WTC11 (cell line): ENCODE measurements around the gene ZFYVE1. TPM values are rescaled to one million over a fixed set of nuclear protein-coding genes. Genes with fewer than 3 reads are reported as not detected.

Source experiments
- ATAC-seq: fragments of 200-7000 bp; cut with Tn5 transposase; 2 replicates; pipeline ENCODE4 v1.10.0; 2021; ENCODE audit warnings: mild to moderate bottlenecking, moderate library complexity
- CTCF ChIA-PET: fragments of 300-600 bp; sonication (Branson Sonifier 250); formaldehyde crosslinking; loops from one replicate; lab custom pipeline; 2021; ENCODE audit warnings: antibody characterized with exemption; lab: Charles Lee
- POLR2A ChIA-PET: fragments of 350-600 bp; sonication (Branson Sonifier 250); formaldehyde crosslinking; loops from one replicate; lab custom pipeline; 2021; ENCODE audit warnings: antibody characterized with exemption; lab: Charles Lee
- DNase-seq: peaks from one replicate; pipeline ENCODE4 v3.0.0; 2021; ENCODE audit warnings: low spot score
- H3K27ac Mint-ChIP-seq: 2 replicates; pipeline ENCODE4 v1.8.0; 2021; ENCODE audit warnings: mixed read lengths
- H3K27me3 Mint-ChIP-seq: 2 replicates; pipeline ENCODE4 v1.8.0; 2021; ENCODE audit warnings: low read depth, mild to moderate bottlenecking, moderate library complexity, mixed read lengths
- H3K36me3 Mint-ChIP-seq: 2 replicates; pipeline ENCODE4 v1.8.0; 2021; ENCODE audit warnings: mixed read lengths
- H3K4me1 Mint-ChIP-seq: 2 replicates; pipeline ENCODE4 v1.8.0; 2022; ENCODE audit warnings: mixed read lengths
- H3K4me3 Mint-ChIP-seq: 2 replicates; pipeline ENCODE4 v1.8.0; 2021; ENCODE audit warnings: mild to moderate bottlenecking, moderate library complexity, mixed read lengths
- H3K9me3 Mint-ChIP-seq: 2 replicates; pipeline ENCODE4 v1.8.0; 2021; ENCODE audit warnings: mixed read lengths
- ATF1 ChIP-seq: sonication (generic); formaldehyde crosslinking; IDR thresholded peaks from 2 replicates; pipeline ENCODE4 v1.8.1; 2023; ENCODE audit warnings: mild to moderate bottlenecking, moderate library complexity, missing genetic modification reagents
- CBFB ChIP-seq: sonication (generic); formaldehyde crosslinking; IDR thresholded peaks from 2 replicates; pipeline ENCODE4 v1.8.1; 2022; ENCODE audit warnings: mild to moderate bottlenecking, low read depth, missing genetic modification reagents
- ETV6 ChIP-seq: sonication (generic); formaldehyde crosslinking; IDR thresholded peaks from 2 replicates; pipeline ENCODE4 v1.8.1; 2022; ENCODE audit warnings: mild to moderate bottlenecking, missing genetic modification reagents
- GABPB1 ChIP-seq: sonication (generic); formaldehyde crosslinking; IDR thresholded peaks from 2 replicates; pipeline ENCODE4 v1.8.1; 2023; ENCODE audit warnings: mild to moderate bottlenecking, missing genetic modification reagents
- GTF2I ChIP-seq: fragments of 250-450 bp; sonication (Bioruptor Pico); conservative IDR thresholded peaks from 2 replicates; pipeline ENCODE4 v1.4.0; 2021; ENCODE audit warnings: mild to moderate bottlenecking
- HMGA2 ChIP-seq: fragments of 250-450 bp; sonication (Bioruptor Pico); IDR thresholded peaks from 2 replicates; pipeline ENCODE4 v1.4.0; 2021; ENCODE audit warnings: mild to moderate bottlenecking, moderate library complexity
- MXD4 ChIP-seq: fragments of 250-450 bp; sonication (Bioruptor Pico); IDR thresholded peaks from 2 replicates; pipeline ENCODE4 v1.8.0; 2021; ENCODE audit warnings: mild to moderate bottlenecking, moderate library complexity, borderline replicate concordance
- NR3C1 ChIP-seq: sonication (generic); formaldehyde crosslinking; conservative IDR thresholded peaks from 2 replicates; pipeline ENCODE4 v1.8.1; 2023; ENCODE audit warnings: low read depth, mild to moderate bottlenecking, missing genetic modification reagents
- SMAD3 ChIP-seq: sonication (generic); formaldehyde crosslinking; IDR thresholded peaks from 2 replicates; pipeline ENCODE4 v1.8.0; 2022; ENCODE audit warnings: missing genetic modification reagents, mild to moderate bottlenecking, borderline replicate concordance
- SMAD4 ChIP-seq: sonication (generic); formaldehyde crosslinking; IDR thresholded peaks from 2 replicates; pipeline ENCODE4 v1.8.0; 2022; ENCODE audit warnings: mild to moderate bottlenecking, missing genetic modification reagents
- ZBTB21 ChIP-seq: sonication (generic); formaldehyde crosslinking; IDR thresholded peaks from 2 replicates; pipeline ENCODE4 v1.8.1; 2023; ENCODE audit warnings: mild to moderate bottlenecking, missing genetic modification reagents, borderline replicate concordance
- ZNF138 ChIP-seq: sonication (generic); formaldehyde crosslinking; conservative IDR thresholded peaks from 2 replicates; pipeline ENCODE4 v1.8.1; 2022; ENCODE audit warnings: mild to moderate bottlenecking, moderate library complexity, missing genetic modification reagents
- ZNF232 ChIP-seq: sonication (generic); formaldehyde crosslinking; IDR thresholded peaks from 2 replicates; pipeline ENCODE4 v1.8.0; 2022; ENCODE audit warnings: mild to moderate bottlenecking, missing genetic modification reagents
- ZNF416 ChIP-seq: fragments of 250-450 bp; sonication (Bioruptor Pico); IDR thresholded peaks from 2 replicates; pipeline ENCODE4 v1.9.0; 2021; ENCODE audit warnings: mild to moderate bottlenecking, inconsistent platforms
- ZNF671 ChIP-seq: fragments of 250-450 bp; sonication (Bioruptor Pico); IDR thresholded peaks from 2 replicates; pipeline ENCODE4 v1.8.0; 2021; ENCODE audit warnings: mild to moderate bottlenecking
- total RNA-seq: library from RNA; stranded (reverse); gene quantifications from 3 replicates; pipeline ENCODE4 v1.2.3, GENCODE V29; 2021
- TF ChIP-seq, protein P1 (sequence below): sonication (generic); formaldehyde crosslinking; IDR thresholded peaks from 2 replicates; pipeline ENCODE4 v1.8.0; 2022; ENCODE audit warnings: missing genetic modification reagents
- TF ChIP-seq, protein P2 (sequence below): sonication (generic); formaldehyde crosslinking; IDR thresholded peaks from 2 replicates; pipeline ENCODE4 v1.8.1; 2023; ENCODE audit warnings: mild to moderate bottlenecking, missing genetic modification reagents, moderate library complexity
- TF ChIP-seq, protein P3 (sequence below): fragments of 250-450 bp; sonication (Bioruptor Pico); conservative IDR thresholded peaks from 2 replicates; pipeline ENCODE4 v1.9.0; 2021; ENCODE audit warnings: mild to moderate bottlenecking
- TF ChIP-seq, protein P4 (sequence below): sonication (generic); formaldehyde crosslinking; IDR thresholded peaks from 2 replicates; pipeline ENCODE4 v1.8.1; 2023; ENCODE audit warnings: mild to moderate bottlenecking, missing genetic modification reagents
- TF ChIP-seq, protein P5 (sequence below): fragments of 250-450 bp; sonication (Bioruptor Pico); IDR thresholded peaks from 2 replicates; pipeline ENCODE4 v1.9.0; 2021; ENCODE audit warnings: moderate library complexity, mild to moderate bottlenecking, inconsistent platforms, borderline replicate concordance
- TF ChIP-seq, protein P6 (sequence below): fragments of 200-600 bp; IDR thresholded peaks from 2 replicates; pipeline ENCODE4 v1.8.0; 2022; ENCODE audit warnings: antibody characterized with exemption
- TF ChIP-seq, protein P7 (sequence below): sonication (generic); formaldehyde crosslinking; conservative IDR thresholded peaks from 2 replicates; pipeline ENCODE4 v1.8.1; 2022; ENCODE audit warnings: mild to moderate bottlenecking, missing genetic modification reagents
- TF ChIP-seq, protein P8 (sequence below): fragments of 250-450 bp; sonication (Bioruptor Pico); IDR thresholded peaks from 2 replicates; pipeline ENCODE4 v1.9.0; 2021; ENCODE audit warnings: mild to moderate bottlenecking
- TF ChIP-seq, protein P9 (sequence below): sonication (generic); formaldehyde crosslinking; IDR thresholded peaks from 2 replicates; pipeline ENCODE4 v1.8.1; 2023; ENCODE audit warnings: mild to moderate bottlenecking, missing genetic modification reagents, moderate library complexity

ZFYVE1 gene
- total RNA-seq, 1 experiment from 2014 or later = 12.8 TPM

DNA sequence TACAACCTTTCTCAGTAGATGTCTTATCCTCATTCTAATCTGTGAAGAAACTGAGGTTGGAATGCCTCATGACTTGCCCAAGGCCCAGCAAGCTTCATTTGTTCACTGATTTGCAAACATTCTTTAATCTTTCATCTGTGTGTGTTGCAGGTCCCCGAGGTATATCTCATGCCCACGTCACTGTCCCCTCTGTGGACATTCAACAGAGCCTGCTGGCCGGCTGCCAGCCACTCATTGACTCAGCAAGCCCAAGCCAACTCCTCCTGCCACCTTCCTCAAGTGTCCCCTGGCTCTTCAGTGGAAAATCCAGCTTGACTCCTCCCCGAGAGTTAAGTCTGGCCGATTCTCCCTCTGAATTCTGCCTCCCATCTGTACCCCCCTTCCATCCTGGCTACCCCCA lies 102.6 kb downstream of the ZFYVE1 start (continued):
- TF ChIP-seq, protein P1, sequence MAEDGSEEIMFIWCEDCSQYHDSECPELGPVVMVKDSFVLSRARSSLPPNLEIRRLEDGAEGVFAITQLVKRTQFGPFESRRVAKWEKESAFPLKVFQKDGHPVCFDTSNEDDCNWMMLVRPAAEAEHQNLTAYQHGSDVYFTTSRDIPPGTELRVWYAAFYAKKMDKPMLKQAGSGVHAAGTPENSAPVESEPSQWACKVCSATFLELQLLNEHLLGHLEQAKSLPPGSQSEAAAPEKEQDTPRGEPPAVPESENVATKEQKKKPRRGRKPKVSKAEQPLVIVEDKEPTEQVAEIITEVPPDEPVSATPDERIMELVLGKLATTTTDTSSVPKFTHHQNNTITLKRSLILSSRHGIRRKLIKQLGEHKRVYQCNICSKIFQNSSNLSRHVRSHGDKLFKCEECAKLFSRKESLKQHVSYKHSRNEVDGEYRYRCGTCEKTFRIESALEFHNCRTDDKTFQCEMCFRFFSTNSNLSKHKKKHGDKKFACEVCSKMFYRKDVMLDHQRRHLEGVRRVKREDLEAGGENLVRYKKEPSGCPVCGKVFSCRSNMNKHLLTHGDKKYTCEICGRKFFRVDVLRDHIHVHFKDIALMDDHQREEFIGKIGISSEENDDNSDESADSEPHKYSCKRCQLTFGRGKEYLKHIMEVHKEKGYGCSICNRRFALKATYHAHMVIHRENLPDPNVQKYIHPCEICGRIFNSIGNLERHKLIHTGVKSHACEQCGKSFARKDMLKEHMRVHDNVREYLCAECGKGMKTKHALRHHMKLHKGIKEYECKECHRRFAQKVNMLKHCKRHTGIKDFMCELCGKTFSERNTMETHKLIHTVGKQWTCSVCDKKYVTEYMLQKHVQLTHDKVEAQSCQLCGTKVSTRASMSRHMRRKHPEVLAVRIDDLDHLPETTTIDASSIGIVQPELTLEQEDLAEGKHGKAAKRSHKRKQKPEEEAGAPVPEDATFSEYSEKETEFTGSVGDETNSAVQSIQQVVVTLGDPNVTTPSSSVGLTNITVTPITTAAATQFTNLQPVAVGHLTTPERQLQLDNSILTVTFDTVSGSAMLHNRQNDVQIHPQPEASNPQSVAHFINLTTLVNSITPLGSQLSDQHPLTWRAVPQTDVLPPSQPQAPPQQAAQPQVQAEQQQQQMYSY (CRISPR knock-in tag) = no peak
- TF ChIP-seq, protein P2, sequence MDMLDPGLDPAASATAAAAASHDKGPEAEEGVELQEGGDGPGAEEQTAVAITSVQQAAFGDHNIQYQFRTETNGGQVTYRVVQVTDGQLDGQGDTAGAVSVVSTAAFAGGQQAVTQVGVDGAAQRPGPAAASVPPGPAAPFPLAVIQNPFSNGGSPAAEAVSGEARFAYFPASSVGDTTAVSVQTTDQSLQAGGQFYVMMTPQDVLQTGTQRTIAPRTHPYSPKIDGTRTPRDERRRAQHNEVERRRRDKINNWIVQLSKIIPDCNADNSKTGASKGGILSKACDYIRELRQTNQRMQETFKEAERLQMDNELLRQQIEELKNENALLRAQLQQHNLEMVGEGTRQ (CRISPR knock-in tag) = no peak
- TF ChIP-seq ZNF416 = no peak
- TF ChIP-seq, protein P3, sequence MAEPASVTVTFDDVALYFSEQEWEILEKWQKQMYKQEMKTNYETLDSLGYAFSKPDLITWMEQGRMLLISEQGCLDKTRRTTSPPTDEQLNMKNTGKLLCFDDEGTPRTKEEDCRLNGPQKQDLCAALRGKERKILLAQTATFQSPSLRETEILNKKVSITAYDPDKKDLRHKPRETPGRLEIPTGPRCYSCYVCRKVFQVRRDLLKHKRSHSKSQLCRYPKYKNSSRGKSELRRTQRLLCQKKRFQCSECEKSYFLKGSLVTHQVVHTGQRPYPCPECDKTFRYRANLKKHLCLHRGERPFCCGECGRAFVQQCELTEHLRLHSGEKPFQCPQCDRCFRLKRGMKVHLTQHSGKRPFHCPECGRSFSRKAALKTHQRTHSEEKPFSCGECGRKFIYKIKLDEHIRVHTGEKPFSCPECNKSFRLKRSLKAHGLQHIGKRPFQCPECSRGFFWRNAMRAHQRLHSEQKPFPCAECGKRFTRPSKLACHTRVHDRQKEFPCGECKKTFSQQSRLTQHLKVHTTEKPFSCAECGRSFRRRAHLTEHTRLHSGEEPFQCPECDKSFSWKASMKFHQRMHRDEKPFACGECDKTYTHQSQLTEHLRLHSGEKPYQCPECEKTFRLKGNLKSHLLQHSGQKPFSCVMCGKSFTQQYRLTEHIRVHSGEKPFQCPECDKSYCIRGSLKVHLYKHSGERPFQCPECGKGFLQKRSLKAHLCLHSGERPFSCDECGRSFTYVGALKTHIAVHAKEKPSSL (CRISPR knock-in tag) = no peak
- TF ChIP-seq MXD4 (CRISPR knock-in tag) = no peak
- TF ChIP-seq GABPB1 (CRISPR knock-in tag) = no peak
- TF ChIP-seq ZBTB21 = no peak
- TF ChIP-seq, protein P4, sequence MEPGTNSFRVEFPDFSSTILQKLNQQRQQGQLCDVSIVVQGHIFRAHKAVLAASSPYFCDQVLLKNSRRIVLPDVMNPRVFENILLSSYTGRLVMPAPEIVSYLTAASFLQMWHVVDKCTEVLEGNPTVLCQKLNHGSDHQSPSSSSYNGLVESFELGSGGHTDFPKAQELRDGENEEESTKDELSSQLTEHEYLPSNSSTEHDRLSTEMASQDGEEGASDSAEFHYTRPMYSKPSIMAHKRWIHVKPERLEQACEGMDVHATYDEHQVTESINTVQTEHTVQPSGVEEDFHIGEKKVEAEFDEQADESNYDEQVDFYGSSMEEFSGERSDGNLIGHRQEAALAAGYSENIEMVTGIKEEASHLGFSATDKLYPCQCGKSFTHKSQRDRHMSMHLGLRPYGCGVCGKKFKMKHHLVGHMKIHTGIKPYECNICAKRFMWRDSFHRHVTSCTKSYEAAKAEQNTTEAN (CRISPR knock-in tag) = no peak
- TF ChIP-seq, protein P5, sequence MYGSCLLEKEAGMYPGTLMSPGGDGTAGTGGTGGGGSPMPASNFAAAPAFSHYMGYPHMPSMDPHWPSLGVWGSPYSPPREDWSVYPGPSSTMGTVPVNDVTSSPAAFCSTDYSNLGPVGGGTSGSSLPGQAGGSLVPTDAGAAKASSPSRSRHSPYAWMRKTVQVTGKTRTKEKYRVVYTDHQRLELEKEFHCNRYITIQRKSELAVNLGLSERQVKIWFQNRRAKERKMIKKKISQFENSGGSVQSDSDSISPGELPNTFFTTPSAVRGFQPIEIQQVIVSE (CRISPR knock-in tag) = no peak
- TF ChIP-seq GTF2I (CRISPR knock-in tag) = no peak
- no peak for TF ChIP-seq ATF1 (CRISPR knock-in tag)
- no peak for TF ChIP-seq ZNF138
- no peak for TF ChIP-seq ETV6 (CRISPR knock-in tag)
- TF ChIP-seq, all 79 proteins: peak for 0

DNA sequence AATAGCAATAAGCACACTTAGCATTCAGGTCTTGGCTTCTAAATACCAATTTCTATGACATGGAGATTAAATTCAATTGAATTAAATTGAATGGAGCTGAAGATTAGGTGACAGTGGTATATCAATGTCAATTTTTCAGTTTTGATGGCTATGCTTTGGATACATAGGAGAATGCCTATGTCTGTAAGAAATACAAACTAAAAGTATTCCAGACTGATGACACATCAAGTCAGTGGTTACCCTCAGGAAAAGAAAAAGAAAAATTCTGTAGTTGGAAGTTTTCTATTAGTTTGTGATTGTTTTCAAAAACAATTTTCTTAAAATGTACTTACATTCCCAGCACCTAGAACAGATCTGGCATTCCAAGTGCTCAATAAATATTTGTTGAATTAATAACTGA lies 105.5 kb downstream of the ZFYVE1 start:
- peaks cover 20% of the 10 kb centered on the region for H3K27me3 Mint-ChIP-seq
- H3K27ac Mint-ChIP-seq = no peak overlapping the region
- peaks cover 9% of the 10 kb centered on the region for H3K4me1 Mint-ChIP-seq
- ChIA-PET CTCF (interaction anchor here (0.6 kb wide), 1 partner anchor 27 kb away, joined by 3 read pairs; no protein-coding TSS in a partner anchor), POLR2A (no interaction called here)
- ATAC-seq (no peak), DNase-seq (no peak)
- no peaks in the 10 kb centered on the region for H3K9me3 Mint-ChIP-seq
- no peaks in the 10 kb centered on the region for H3K36me3 Mint-ChIP-seq
- no peak overlapping the region for H3K4me3 Mint-ChIP-seq
- TF ChIP-seq, protein P6, sequence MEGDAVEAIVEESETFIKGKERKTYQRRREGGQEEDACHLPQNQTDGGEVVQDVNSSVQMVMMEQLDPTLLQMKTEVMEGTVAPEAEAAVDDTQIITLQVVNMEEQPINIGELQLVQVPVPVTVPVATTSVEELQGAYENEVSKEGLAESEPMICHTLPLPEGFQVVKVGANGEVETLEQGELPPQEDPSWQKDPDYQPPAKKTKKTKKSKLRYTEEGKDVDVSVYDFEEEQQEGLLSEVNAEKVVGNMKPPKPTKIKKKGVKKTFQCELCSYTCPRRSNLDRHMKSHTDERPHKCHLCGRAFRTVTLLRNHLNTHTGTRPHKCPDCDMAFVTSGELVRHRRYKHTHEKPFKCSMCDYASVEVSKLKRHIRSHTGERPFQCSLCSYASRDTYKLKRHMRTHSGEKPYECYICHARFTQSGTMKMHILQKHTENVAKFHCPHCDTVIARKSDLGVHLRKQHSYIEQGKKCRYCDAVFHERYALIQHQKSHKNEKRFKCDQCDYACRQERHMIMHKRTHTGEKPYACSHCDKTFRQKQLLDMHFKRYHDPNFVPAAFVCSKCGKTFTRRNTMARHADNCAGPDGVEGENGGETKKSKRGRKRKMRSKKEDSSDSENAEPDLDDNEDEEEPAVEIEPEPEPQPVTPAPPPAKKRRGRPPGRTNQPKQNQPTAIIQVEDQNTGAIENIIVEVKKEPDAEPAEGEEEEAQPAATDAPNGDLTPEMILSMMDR = no peak
- TF ChIP-seq, protein P7, sequence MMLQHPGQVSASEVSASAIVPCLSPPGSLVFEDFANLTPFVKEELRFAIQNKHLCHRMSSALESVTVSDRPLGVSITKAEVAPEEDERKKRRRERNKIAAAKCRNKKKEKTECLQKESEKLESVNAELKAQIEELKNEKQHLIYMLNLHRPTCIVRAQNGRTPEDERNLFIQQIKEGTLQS (CRISPR knock-in tag) = no peak
- TF ChIP-seq ZNF671 (CRISPR knock-in tag) (no peak), ZNF232 (CRISPR knock-in tag) (no peak), HMGA2 (CRISPR knock-in tag) (no peak), SMAD4 (CRISPR knock-in tag) (no peak), CBFB (CRISPR knock-in tag) (no peak), NR3C1 (CRISPR knock-in tag) (no peak), GABPB1 (CRISPR knock-in tag) (no peak), SMAD3 (no peak)
- TF ChIP-seq, protein P8, sequence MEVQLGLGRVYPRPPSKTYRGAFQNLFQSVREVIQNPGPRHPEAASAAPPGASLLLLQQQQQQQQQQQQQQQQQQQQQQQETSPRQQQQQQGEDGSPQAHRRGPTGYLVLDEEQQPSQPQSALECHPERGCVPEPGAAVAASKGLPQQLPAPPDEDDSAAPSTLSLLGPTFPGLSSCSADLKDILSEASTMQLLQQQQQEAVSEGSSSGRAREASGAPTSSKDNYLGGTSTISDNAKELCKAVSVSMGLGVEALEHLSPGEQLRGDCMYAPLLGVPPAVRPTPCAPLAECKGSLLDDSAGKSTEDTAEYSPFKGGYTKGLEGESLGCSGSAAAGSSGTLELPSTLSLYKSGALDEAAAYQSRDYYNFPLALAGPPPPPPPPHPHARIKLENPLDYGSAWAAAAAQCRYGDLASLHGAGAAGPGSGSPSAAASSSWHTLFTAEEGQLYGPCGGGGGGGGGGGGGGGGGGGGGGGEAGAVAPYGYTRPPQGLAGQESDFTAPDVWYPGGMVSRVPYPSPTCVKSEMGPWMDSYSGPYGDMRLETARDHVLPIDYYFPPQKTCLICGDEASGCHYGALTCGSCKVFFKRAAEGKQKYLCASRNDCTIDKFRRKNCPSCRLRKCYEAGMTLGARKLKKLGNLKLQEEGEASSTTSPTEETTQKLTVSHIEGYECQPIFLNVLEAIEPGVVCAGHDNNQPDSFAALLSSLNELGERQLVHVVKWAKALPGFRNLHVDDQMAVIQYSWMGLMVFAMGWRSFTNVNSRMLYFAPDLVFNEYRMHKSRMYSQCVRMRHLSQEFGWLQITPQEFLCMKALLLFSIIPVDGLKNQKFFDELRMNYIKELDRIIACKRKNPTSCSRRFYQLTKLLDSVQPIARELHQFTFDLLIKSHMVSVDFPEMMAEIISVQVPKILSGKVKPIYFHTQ (CRISPR knock-in tag) = no peak
- TF ChIP-seq, protein P9, sequence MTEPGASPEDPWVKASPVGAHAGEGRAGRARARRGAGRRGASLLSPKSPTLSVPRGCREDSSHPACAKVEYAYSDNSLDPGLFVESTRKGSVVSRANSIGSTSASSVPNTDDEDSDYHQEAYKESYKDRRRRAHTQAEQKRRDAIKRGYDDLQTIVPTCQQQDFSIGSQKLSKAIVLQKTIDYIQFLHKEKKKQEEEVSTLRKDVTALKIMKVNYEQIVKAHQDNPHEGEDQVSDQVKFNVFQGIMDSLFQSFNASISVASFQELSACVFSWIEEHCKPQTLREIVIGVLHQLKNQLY = no peak
